Measurements from ENCODE around the gene TM9SF4.

- no peak for TF ChIP-seq CTCF (IDR thresholded peaks at IDR 0.05; ENCODE audit: insufficient read depth, low read length)
- TF ChIP-seq SPI1 (IDR thresholded peaks at IDR 0.05; ENCODE audit: borderline replicate concordance, low read depth) = no peak
- no peak for TF ChIP-seq REST (IDR thresholded peaks at IDR 0.05; ENCODE audit: insufficient replicate concordance, low read depth)
Observed at GRCh38 chr20:32216179-32217142, 106.9 kb downstream of the TM9SF4 start.

All from HL-60 (cell line).